ENCODE data around the gene DAG1.

DAG1 gene

DNA sequence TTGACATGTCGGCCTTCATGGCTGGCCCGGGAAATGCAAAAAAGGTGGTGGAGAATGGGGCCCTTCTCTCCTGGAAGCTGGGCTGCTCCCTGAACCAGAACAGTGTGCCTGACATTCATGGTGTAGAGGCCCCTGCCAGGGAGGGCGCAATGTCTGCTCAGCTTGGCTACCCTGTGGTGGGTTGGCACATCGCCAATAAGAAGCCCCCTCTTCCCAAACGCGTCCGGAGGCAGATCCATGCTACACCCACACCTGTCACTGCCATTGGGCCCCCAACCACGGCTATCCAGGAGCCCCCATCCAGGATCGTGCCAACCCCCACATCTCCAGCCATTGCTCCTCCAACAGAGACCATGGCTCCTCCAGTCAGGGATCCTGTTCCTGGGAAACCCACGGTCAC lies 61.2 kb downstream of the DAG1 start:
- peaks cover 77% of the 10 kb centered on the region for H3K36me3 ChIP-seq (ENCODE audit: insufficient read depth, insufficient read length, low read length)
- H3K4me3 ChIP-seq (ENCODE audit: insufficient read length, low read depth) = no peak overlapping the region
- no peak overlapping the region for H3K9ac ChIP-seq (ENCODE audit: insufficient read length, low read depth)
- TF ChIP-seq YY1 (IDR thresholded peaks at IDR 0.05; ENCODE audit: insufficient read depth, insufficient read length) (no peak), ZNF274 (IDR thresholded peaks at IDR 0.05; ENCODE audit: low read depth, low read length) (no peak)
- no peak for DNase-seq (ENCODE audit: low read depth, low spot score)
- H3K4me1 ChIP-seq (ENCODE audit: insufficient read depth, insufficient read length) = peaks cover 8% of the 10 kb centered on the region
- H3K9me3 ChIP-seq (ENCODE audit: insufficient read depth, low read length) = no peaks in the 10 kb centered on the region
- H3K27me3 ChIP-seq (ENCODE audit: insufficient read depth, insufficient read length) = no peaks in the 10 kb centered on the region

DNA sequence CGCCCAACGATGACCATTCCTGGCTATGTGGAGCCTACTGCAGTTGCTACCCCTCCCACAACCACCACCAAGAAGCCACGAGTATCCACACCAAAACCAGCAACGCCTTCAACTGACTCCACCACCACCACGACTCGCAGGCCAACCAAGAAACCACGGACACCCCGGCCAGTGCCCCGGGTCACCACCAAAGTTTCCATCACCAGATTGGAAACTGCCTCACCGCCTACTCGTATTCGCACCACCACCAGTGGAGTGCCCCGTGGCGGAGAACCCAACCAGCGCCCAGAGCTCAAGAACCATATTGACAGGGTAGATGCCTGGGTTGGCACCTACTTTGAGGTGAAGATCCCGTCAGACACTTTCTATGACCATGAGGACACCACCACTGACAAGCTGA lies 61.6 kb downstream of the DAG1 start:
- H3K27me3 ChIP-seq (ENCODE audit: insufficient read depth, insufficient read length) = no peaks in the 10 kb centered on the region
- DNase-seq (ENCODE audit: low read depth, low spot score) = no peak
- H3K4me1 ChIP-seq (ENCODE audit: insufficient read depth, insufficient read length) = peaks cover 13% of the 10 kb centered on the region
- peaks cover 77% of the 10 kb centered on the region for H3K36me3 ChIP-seq (ENCODE audit: insufficient read depth, insufficient read length, low read length)
- TF ChIP-seq ZNF274 (IDR thresholded peaks at IDR 0.05; ENCODE audit: low read depth, low read length) = no peak
- TF ChIP-seq SUZ12 (IDR thresholded peaks at IDR 0.05; ENCODE audit: extremely low read depth, insufficient read depth, insufficient read length) = no peak
- TF ChIP-seq YY1 (IDR thresholded peaks at IDR 0.05; ENCODE audit: insufficient read depth, insufficient read length) = no peak
- no peaks in the 10 kb centered on the region for H3K9me3 ChIP-seq (ENCODE audit: insufficient read depth, low read length)
- no peak overlapping the region for H3K4me3 ChIP-seq (ENCODE audit: insufficient read length, low read depth)
- no peak overlapping the region for H3K9ac ChIP-seq (ENCODE audit: insufficient read length, low read depth)

DNA sequence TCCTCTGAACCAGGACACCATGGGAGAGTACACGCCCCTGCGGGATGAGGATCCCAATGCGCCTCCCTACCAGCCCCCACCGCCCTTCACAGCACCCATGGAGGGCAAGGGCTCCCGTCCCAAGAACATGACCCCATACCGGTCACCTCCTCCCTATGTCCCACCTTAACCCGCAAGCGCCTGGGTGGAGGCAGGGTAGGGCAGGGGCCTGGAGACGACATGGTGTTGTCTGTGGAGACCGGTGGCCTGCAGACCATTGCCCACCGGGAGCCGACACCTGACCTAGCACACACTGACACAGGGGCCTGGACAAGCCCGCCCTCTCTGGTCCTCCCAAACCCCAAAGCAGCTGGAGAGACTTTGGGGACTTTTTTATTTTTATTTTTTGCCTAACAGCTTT lies 63.0 kb downstream of the DAG1 start:
- TF ChIP-seq ZNF274 (IDR thresholded peaks at IDR 0.05; ENCODE audit: low read depth, low read length) = no peak
- no peak for TF ChIP-seq SUZ12 (IDR thresholded peaks at IDR 0.05; ENCODE audit: extremely low read depth, insufficient read depth, insufficient read length)
- TF ChIP-seq YY1 (IDR thresholded peaks at IDR 0.05; ENCODE audit: insufficient read depth, insufficient read length) = no peak
- Histone ChIP-seq H3K4me1 (ENCODE audit: insufficient read depth, insufficient read length) (peaks cover 15% of the 10 kb centered on the region), H3K9ac (ENCODE audit: insufficient read length, low read depth) (no peak overlapping the region), H3K36me3 (ENCODE audit: insufficient read depth, insufficient read length, low read length) (peaks cover 73% of the 10 kb centered on the region), H3K27me3 (ENCODE audit: insufficient read depth, insufficient read length) (no peaks in the 10 kb centered on the region), H3K4me3 (ENCODE audit: insufficient read length, low read depth) (no peak overlapping the region), H3K9me3 (ENCODE audit: insufficient read depth, low read length) (no peaks in the 10 kb centered on the region)
- no peak for DNase-seq (ENCODE audit: low read depth, low spot score)

DNA sequence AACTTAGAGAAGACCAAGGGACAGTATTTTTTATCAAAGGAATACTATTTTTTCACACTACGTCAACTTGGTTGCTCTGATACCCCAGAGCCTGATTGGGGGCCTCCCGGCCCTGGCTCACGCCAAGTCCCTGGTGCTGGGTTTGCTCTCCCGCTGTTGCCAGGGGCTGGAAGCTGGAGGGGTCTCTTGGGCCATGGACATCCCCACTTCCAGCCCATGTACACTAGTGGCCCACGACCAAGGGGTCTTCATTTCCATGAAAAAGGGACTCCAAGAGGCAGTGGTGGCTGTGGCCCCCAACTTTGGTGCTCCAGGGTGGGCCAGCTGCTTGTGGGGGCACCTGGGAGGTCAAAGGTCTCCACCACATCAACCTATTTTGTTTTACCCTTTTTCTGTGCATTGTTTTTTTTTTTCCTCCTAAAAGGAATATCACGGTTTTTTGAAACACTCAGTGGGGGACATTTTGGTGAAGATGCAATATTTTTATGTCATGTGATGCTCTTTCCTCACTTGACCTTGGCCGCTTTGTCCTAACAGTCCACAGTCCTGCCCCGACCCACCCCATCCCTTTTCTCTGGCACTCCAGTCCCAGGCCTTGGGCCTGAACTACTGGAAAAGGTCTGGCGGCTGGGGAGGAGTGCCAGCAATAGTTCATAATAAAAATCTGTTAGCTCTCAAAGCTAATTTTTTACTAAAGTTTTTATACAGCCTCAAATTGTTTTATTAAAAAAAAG lies 63.9 kb downstream of the DAG1 start:
- Histone ChIP-seq H3K9me3 (ENCODE audit: insufficient read depth, low read length) (no peaks in the 10 kb centered on the region), H3K27me3 (ENCODE audit: insufficient read depth, insufficient read length) (no peaks in the 10 kb centered on the region), H3K36me3 (ENCODE audit: insufficient read depth, insufficient read length, low read length) (peaks cover 69% of the 10 kb centered on the region), H3K4me3 (ENCODE audit: insufficient read length, low read depth) (no peak overlapping the region), H3K9ac (ENCODE audit: insufficient read length, low read depth) (no peak overlapping the region), H3K4me1 (ENCODE audit: insufficient read depth, insufficient read length) (peaks cover 15% of the 10 kb centered on the region)
- DNase-seq (ENCODE audit: low read depth, low spot score) = no peak
- TF ChIP-seq SUZ12 (IDR thresholded peaks at IDR 0.05; ENCODE audit: extremely low read depth, insufficient read depth, insufficient read length) (no peak), YY1 (IDR thresholded peaks at IDR 0.05; ENCODE audit: insufficient read depth, insufficient read length) (no peak), ZNF274 (IDR thresholded peaks at IDR 0.05; ENCODE audit: low read depth, low read length) (no peak)

DNA sequence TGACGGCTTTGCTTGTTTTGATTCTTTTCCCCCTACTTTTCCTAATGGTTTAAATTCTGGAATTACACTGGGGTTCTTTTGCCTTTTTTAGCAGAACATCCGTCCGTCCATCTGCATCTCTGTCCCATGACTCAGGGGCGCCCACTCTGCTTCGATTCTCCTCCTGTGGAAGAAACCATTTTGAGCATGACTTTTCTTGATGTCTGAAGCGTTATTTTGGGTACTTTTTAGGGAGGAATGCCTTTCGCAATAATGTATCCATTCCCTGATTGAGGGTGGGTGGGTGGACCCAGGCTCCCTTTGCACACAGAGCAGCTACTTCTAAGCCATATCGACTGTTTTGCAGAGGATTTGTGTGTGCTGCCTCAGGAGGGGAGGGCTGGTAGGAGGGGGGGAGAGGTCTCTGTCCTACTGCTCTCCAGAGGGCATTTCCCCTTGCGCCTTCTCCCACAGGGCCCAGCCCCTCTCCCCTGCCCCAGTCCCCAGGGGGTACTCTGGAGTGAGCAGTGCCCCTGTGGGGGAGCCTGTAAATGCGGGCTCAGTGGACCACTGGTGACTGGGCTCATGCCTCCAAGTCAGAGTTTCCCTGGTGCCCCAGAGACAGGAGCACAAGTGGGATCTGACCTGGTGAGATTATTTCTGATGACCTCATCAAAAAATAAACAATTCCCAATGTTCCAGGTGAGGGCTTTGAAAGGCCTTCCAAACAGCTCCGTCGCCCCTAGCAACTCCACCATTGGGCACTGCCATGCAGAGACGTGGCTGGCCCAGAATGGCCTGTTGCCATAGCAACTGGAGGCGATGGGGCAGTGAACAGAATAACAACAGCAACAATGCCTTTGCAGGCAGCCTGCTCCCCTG lies 64.7 kb downstream of the DAG1 start:
- peaks cover 15% of the 10 kb centered on the region for H3K4me1 ChIP-seq (ENCODE audit: insufficient read depth, insufficient read length)
- no peak overlapping the region for H3K4me3 ChIP-seq (ENCODE audit: insufficient read length, low read depth)
- H3K27me3 ChIP-seq (ENCODE audit: insufficient read depth, insufficient read length) = no peaks in the 10 kb centered on the region
- no peak overlapping the region for H3K9ac ChIP-seq (ENCODE audit: insufficient read length, low read depth)
- TF ChIP-seq YY1 (IDR thresholded peaks at IDR 0.05; ENCODE audit: insufficient read depth, insufficient read length) (no peak), SUZ12 (IDR thresholded peaks at IDR 0.05; ENCODE audit: extremely low read depth, insufficient read depth, insufficient read length) (no peak), ZNF274 (IDR thresholded peaks at IDR 0.05; ENCODE audit: low read depth, low read length) (no peak)
- H3K36me3 ChIP-seq (ENCODE audit: insufficient read depth, insufficient read length, low read length) = peaks cover 61% of the 10 kb centered on the region
- no peaks in the 10 kb centered on the region for H3K9me3 ChIP-seq (ENCODE audit: insufficient read depth, low read length)
- DNase-seq (ENCODE audit: low read depth, low spot score) = no peak

DNA sequence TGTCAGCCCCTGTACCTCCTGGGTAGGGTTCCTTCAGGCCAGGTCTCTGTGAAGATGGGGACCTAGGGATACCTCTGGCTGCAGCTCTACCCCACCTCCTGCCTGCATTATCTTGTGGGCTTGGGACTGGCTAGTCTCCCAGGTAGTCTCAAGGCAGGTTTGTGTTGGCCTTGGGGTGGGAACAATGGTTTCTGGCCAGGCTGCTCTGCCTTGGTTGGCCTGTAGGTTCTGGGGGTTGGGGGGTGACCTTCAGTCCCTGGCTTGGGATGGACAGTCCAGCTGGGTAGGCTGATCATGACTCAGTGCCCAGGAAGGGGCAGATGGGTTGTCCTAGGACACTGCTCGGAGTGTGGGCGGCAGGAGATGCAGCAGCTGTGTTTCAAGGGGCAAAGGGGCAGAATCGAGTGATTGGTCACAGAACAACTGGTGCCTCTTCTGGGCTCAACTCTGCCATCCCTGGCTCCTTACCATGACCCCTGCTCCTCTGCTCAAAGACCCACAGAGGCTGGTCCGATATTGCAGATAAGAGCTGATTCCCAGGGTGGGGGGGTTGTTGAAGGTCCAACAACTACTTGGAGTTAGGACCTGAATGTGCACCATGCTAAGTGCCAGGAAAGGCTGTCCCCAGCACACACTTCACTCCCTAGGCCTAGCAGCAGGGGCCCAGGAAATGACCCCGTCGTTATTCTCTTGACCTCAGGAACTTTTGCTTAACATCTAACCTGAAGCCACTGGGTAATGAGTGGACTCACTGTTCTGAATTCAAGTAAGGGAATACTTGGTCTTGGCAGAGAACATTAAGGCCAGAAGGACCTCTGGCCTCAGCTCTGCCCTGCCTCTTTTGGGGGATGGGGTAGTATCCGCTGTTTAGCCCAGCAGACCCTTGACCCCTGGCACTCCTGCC lies 66.2 kb downstream of the DAG1 start:
- H3K36me3 ChIP-seq (ENCODE audit: insufficient read depth, insufficient read length, low read length) = peaks cover 46% of the 10 kb centered on the region
- H3K9me3 ChIP-seq (ENCODE audit: insufficient read depth, low read length) = no peaks in the 10 kb centered on the region
- TF ChIP-seq ZNF274 (IDR thresholded peaks at IDR 0.05; ENCODE audit: low read depth, low read length) (no peak), SUZ12 (IDR thresholded peaks at IDR 0.05; ENCODE audit: extremely low read depth, insufficient read depth, insufficient read length) (no peak), YY1 (IDR thresholded peaks at IDR 0.05; ENCODE audit: insufficient read depth, insufficient read length) (no peak)
- no peak overlapping the region for H3K9ac ChIP-seq (ENCODE audit: insufficient read length, low read depth)
- H3K4me3 ChIP-seq (ENCODE audit: insufficient read length, low read depth) = no peak overlapping the region
- H3K4me1 ChIP-seq (ENCODE audit: insufficient read depth, insufficient read length) = peaks cover 17% of the 10 kb centered on the region
- no peaks in the 10 kb centered on the region for H3K27me3 ChIP-seq (ENCODE audit: insufficient read depth, insufficient read length)
- no peak for DNase-seq (ENCODE audit: low read depth, low spot score)

Data from NT2/D1 (cell line).